CD14-positive monocyte (primary cell): ENCODE results near the gene CCNDBP1. TPM values are rescaled to one million over a fixed set of nuclear protein-coding genes. Genes with fewer than 3 reads are reported as not detected.

Experiments used
- DNase-seq, 3 donors: peaks; one replicate each; pipeline ENCODE4 v3.0.0-alpha.2; 2011 to 2022
- H2AFZ ChIP-seq: 2 replicates; pipeline ENCODE4 v1.6.0; 2012; ENCODE audit warnings: mild to moderate bottlenecking, low read depth, low read length, inconsistent platforms; ENCODE audit not compliant: insufficient read depth, poor library complexity, severe bottlenecking
- H3K27ac ChIP-seq, 2 donors: 1 replicate in 1 of 2; 2 replicates in 1 of 2; pipeline ENCODE4 v1.5.1; 2012 to 2013; ENCODE audit warnings: low read length in 2 of 2, control low read depth in 1 of 2, inconsistent platforms in 1 of 2, low read depth in 1 of 2, mild to moderate bottlenecking in 1 of 2
- H3K27me3 ChIP-seq, 2 donors: one replicate each; pipeline versions ENCODE4 v1.6.0 to v1.6.1; 2011 to 2013; ENCODE audit warnings: low read length in 2 of 2; ENCODE audit not compliant: control insufficient read depth in 2 of 2, insufficient read depth in 2 of 2
- H3K36me3 ChIP-seq, 2 donors: replicated peaks in 1 of 2; 1 replicate in 1 of 2; 2 replicates in 1 of 2; pipeline versions ENCODE4 v1.5.1 to v1.6.1; 2012 to 2013; ENCODE audit warnings: low read length in 2 of 2, control low read depth in 1 of 2, inconsistent platforms in 1 of 2, mild to moderate bottlenecking in 1 of 2; ENCODE audit not compliant: insufficient read depth in 2 of 2, control insufficient read depth in 1 of 2
- H3K4me1 ChIP-seq, 2 donors: 1 replicate in 1 of 2; 2 replicates in 1 of 2; pipeline versions ENCODE4 v1.5.1 to v1.6.1; 2012 to 2013; ENCODE audit warnings: low read length in 2 of 2, control low read depth in 1 of 2, inconsistent platforms in 1 of 2, mild to moderate bottlenecking in 1 of 2, moderate library complexity in 1 of 2; ENCODE audit not compliant: insufficient read depth in 2 of 2, control insufficient read depth in 1 of 2
- H3K4me2 ChIP-seq: replicated peaks from 2 replicates; pipeline ENCODE3; 2012; ENCODE audit warnings: low read length, moderate library complexity, mild to moderate bottlenecking; ENCODE audit not compliant: poor library complexity, severe bottlenecking; ENCODE audit errors: extremely low read depth
- H3K4me3 ChIP-seq, 3 experiments: fragments of 200-600 bp in 1 of 3; sonication (generic) in 1 of 3; replicated peaks in 1 of 3; 1 replicate in 2 of 3; 2 replicates in 1 of 3; pipeline ENCODE4 v1.5.1; 2011 to 2013; ENCODE audit warnings: low read length in 3 of 3, mild to moderate bottlenecking in 3 of 3, control low read depth in 2 of 3, low read depth in 2 of 3, inconsistent platforms in 1 of 3, moderate library complexity in 1 of 3
- H3K79me2 ChIP-seq: 2 replicates; pipeline ENCODE4 v1.6.0; 2012; ENCODE audit warnings: mild to moderate bottlenecking, control low read depth, inconsistent platforms, low read length, moderate library complexity; ENCODE audit not compliant: insufficient read depth
- H3K9ac ChIP-seq: 2 replicates; pipeline ENCODE4 v1.6.0; 2017; ENCODE audit warnings: low read length, mild to moderate bottlenecking; ENCODE audit not compliant: insufficient read depth, poor library complexity, severe bottlenecking
- H3K9me3 ChIP-seq, 2 donors: replicated peaks in 1 of 2; 1 replicate in 1 of 2; 2 replicates in 1 of 2; pipeline versions ENCODE4 v1.5.1 to v1.6.1; 2012 to 2013; ENCODE audit warnings: low read length in 2 of 2, control low read depth in 1 of 2; ENCODE audit not compliant: control insufficient read depth in 1 of 2, insufficient read depth in 1 of 2
- H4K20me1 ChIP-seq: 2 replicates; pipeline ENCODE4 v1.6.0; 2012; ENCODE audit warnings: mild to moderate bottlenecking, low read length, control low read depth, moderate library complexity; ENCODE audit not compliant: insufficient read depth
- H3K27ac Mint-ChIP-seq, 7 donors: one replicate each; pipeline ENCODE4 v1.8.0; 2020; ENCODE audit warnings: mild to moderate bottlenecking in 7 of 7, mixed read lengths in 7 of 7, moderate library complexity in 6 of 7, inconsistent platforms in 2 of 7
- H3K27me3 Mint-ChIP-seq, 3 donors: one replicate each; pipeline ENCODE4 v1.8.0; 2021 to 2022; ENCODE audit warnings: low read depth in 3 of 3, mild to moderate bottlenecking in 3 of 3, mixed read lengths in 3 of 3, moderate library complexity in 3 of 3, inconsistent platforms in 1 of 3
- H3K36me3 Mint-ChIP-seq, 2 donors: one replicate each; pipeline ENCODE4 v1.8.0; 2020; ENCODE audit warnings: mixed read lengths in 2 of 2, inconsistent platforms in 1 of 2, mild to moderate bottlenecking in 1 of 2
- H3K4me1 Mint-ChIP-seq: one replicate; pipeline ENCODE4 v1.8.0; 2020; ENCODE audit warnings: mild to moderate bottlenecking, mixed read lengths
- H3K4me3 Mint-ChIP-seq, 2 donors: one replicate each; pipeline ENCODE4 v1.8.0; 2020; ENCODE audit warnings: mild to moderate bottlenecking in 2 of 2, mixed read lengths in 2 of 2, moderate library complexity in 1 of 2
- H3K9me3 Mint-ChIP-seq, 7 donors: one replicate each; pipeline ENCODE4 v1.8.0; 2020 to 2022; ENCODE audit warnings: mixed read lengths in 7 of 7, mild to moderate bottlenecking in 6 of 7, moderate library complexity in 6 of 7, inconsistent platforms in 2 of 7
- WGBS: methylation state at CpG from one replicate; pipeline ENCODE4 v1.1.5; 2013; ENCODE audit warnings: missing lambda C conversion rate; ENCODE audit not compliant: insufficient coverage; 5-methylcytosine and 5-hydroxymethylcytosine counted together
- intact Hi-C, 2 donors: fragments of 100-400 bp; cut with micrococcal nuclease; formaldehyde crosslinking; loops; one replicate each; pipeline versions ENCODE4 v1.15.0 to v1.15.1; 2023
- polyA plus RNA-seq, 3 donors: library from polyadenylated mRNA; depleted of rRNA in 1 of 3; unstranded in 2 of 3; stranded (reverse) in 1 of 3; fragments of 300-500 nt in 2 of 3; fragments of >200 nt in 1 of 3; fragmentation: Illumina TruSeq in 2 of 3; gene quantifications; 1 replicate in 2 of 3; 2 replicates in 1 of 3; pipeline ENCODE4 v1.2.3, GENCODE V29; 2012 to 2021
- TF ChIP-seq, protein P1 (sequence below): fragments of 200-600 bp; IDR thresholded peaks from one replicate; pipeline ENCODE4 v1.8.0; 2022; ENCODE audit warnings: antibody characterized with exemption, mild to moderate bottlenecking

CCNDBP1 gene
- polyA plus RNA-seq, 3 donors = 79.2 to 205 (median 196) TPM

DNA sequence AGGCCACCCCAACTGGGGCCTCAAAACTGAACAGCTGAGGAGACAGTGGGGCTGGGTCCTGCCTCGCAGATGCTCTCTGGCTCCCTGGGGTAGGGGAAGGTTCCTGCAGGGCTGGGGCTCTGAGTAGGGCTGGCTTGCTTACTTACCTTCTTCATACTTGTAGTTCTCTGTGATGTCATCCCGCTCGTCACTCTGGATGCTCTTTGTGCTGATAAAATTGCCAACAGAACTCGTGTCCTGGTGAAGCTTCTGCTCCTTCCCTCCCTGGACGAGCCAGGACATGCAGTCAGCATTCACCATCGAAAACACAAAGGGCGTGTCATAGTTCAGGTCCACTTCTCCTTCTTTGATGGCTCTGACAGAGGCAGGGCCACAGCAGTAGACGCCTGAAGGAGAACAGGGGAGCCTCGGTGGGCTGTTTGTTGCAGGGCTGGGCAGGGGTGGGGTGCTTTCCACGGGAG lies 53.5 kb downstream of the CCNDBP1 start:
- Histone ChIP-seq H3K27ac (no peak overlapping the region), H3K36me3 (no peaks in the 10 kb centered on the region), H3K9ac (no peak overlapping the region), H4K20me1 (no peaks in the 10 kb centered on the region), H3K4me1 (peaks cover 16 to 20% of the 10 kb centered on the region in 2 donors), H3K27me3 (peaks cover 13 to 41% of the 10 kb centered on the region in 2 donors), H3K4me2 (no peak overlapping the region), H3K4me3 (no peak overlapping the region), H3K9me3 (no peaks in the 10 kb centered on the region), H3K79me2 (no peaks in the 10 kb centered on the region), H2AFZ (no peak overlapping the region)
- Mint-ChIP-seq H3K4me3 (peak overlapping the region in 1 of 2 donors; percentile 65), H3K4me1 (peaks cover 20% of the 10 kb centered on the region), H3K9me3 (peaks cover 0 to 3% (median 0%) of the 10 kb centered on the region in 7 donors), H3K36me3 (peaks cover 0 to 1% of the 10 kb centered on the region in 2 donors), H3K27ac (no peak overlapping the region), H3K27me3 (peaks cover 47 to 66% (median 53%) of the 10 kb centered on the region in 3 donors)
- WGBS = 19% methylated on average over 9 of the region's 10 CpGs
- DNase-seq = peak; percentile 13 to 35 (median 18)
- intact Hi-C loops = no loop called here
- TF ChIP-seq, protein P1, sequence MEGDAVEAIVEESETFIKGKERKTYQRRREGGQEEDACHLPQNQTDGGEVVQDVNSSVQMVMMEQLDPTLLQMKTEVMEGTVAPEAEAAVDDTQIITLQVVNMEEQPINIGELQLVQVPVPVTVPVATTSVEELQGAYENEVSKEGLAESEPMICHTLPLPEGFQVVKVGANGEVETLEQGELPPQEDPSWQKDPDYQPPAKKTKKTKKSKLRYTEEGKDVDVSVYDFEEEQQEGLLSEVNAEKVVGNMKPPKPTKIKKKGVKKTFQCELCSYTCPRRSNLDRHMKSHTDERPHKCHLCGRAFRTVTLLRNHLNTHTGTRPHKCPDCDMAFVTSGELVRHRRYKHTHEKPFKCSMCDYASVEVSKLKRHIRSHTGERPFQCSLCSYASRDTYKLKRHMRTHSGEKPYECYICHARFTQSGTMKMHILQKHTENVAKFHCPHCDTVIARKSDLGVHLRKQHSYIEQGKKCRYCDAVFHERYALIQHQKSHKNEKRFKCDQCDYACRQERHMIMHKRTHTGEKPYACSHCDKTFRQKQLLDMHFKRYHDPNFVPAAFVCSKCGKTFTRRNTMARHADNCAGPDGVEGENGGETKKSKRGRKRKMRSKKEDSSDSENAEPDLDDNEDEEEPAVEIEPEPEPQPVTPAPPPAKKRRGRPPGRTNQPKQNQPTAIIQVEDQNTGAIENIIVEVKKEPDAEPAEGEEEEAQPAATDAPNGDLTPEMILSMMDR = no peak

DNA sequence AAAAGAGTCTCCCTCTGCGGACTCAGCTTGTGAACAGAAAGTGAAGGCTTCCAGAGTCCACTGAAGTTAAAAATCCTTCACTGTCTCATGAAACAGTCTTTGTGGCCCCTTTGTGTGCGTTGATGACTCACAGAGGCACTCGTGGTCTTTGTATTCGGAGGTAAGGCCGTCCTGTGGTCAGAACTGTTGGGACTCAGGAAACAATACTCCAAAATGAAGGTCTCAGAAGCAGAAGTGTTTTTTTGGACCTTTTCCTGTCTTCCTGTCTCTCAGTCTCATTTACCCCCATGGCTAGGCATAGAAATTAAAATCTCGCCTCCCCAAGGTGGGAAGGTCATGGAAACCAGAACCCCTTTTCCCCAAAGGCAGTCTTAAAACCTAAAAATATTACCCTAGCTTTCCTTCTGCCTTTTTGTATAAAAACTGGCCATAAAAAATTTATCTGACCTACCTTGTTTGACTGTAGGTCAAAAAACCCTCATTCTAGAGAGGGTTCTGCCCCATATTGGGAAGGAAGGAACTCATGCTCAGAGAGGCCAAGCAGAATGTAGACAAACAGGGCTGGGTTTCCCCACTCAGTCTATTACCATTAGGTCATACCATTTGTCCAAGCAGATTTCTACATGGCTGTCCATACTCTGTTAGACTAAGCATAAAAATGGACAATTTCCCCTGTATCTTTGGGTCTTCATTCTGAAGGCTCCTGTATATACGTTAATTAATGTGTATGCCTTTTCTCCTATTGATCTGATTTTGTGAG lies 54.7 kb downstream of the CCNDBP1 start:
- peak overlapping the region; percentile 28 for H3K4me2 ChIP-seq
- TF ChIP-seq, protein P1 = no peak
- peaks cover 0 to 3% (median 0%) of the 10 kb centered on the region in 7 donors for H3K9me3 Mint-ChIP-seq
- intact Hi-C loops = no loop called here
- H2AFZ ChIP-seq = no peak overlapping the region
- 0% methylated on average over 4 of the region's 7 CpGs for WGBS
- H3K4me1 Mint-ChIP-seq = peaks cover 20% of the 10 kb centered on the region
- H3K4me3 Mint-ChIP-seq = peak overlapping the region in 1 of 2 donors; percentile 72
- no peaks in the 10 kb centered on the region for H3K79me2 ChIP-seq
- no peaks in the 10 kb centered on the region for H4K20me1 ChIP-seq
- no peak overlapping the region for H3K4me3 ChIP-seq
- peaks cover 18 to 36% of the 10 kb centered on the region in 2 donors for H3K27me3 ChIP-seq
- H3K9ac ChIP-seq = no peak overlapping the region
- no peaks in the 10 kb centered on the region for H3K9me3 ChIP-seq
- DNase-seq = peak; percentile 17 to 66 (median 25)
- H3K27ac Mint-ChIP-seq = peak overlapping the region in 1 of 7 donors; percentile 15
- H3K27ac ChIP-seq = no peak overlapping the region
- no peaks in the 10 kb centered on the region for H3K36me3 ChIP-seq
- H3K36me3 Mint-ChIP-seq = peaks cover 0 to 1% of the 10 kb centered on the region in 2 donors
- H3K4me1 ChIP-seq = peaks cover 16 to 20% of the 10 kb centered on the region in 2 donors
- H3K27me3 Mint-ChIP-seq = peaks cover 52 to 68% (median 53%) of the 10 kb centered on the region in 3 donors
